Central memory CD8-positive, alpha-beta T cell (primary cell): ENCODE measurements around the gene PAOX.
A peak's percentile ranks its signal among the peaks of the same experiment; 100 is the strongest.
"Not testable (repeated sequence)": the region's sequence is repeated elsewhere in the genome, so short reads cannot be mapped to it uniquely, and the experiment has no call there.

Experiments used
- ATAC-seq: fragments of 150-1000 bp; cut with Tn5 transposase; replicated peaks from 2 replicates; pipeline ENCODE4 v1.10.0; 2022; ENCODE audit warnings: mild to moderate bottlenecking, moderate FRiP score, moderate number of reproducible peaks; ENCODE audit not compliant: poor library complexity, severe bottlenecking; ENCODE audit errors: extremely low read depth
- DNase-seq, 2 donors: peaks; one replicate each; pipeline ENCODE4 v3.0.0; 2021; ENCODE audit warnings: low spot score in 2 of 2
- H3K27ac Mint-ChIP-seq: one replicate; pipeline ENCODE4 v1.8.0; 2022; ENCODE audit warnings: low read depth, mild to moderate bottlenecking, moderate library complexity, mixed read lengths
- H3K27me3 Mint-ChIP-seq: one replicate; pipeline ENCODE4 v1.8.0; 2022; ENCODE audit warnings: mixed read lengths
- H3K36me3 Mint-ChIP-seq: one replicate; pipeline ENCODE4 v1.8.0; 2022; ENCODE audit warnings: mild to moderate bottlenecking, moderate library complexity, mixed read lengths; ENCODE audit not compliant: insufficient read depth
- H3K4me1 Mint-ChIP-seq: one replicate; pipeline ENCODE4 v1.8.0; 2022; ENCODE audit warnings: mixed read lengths
- H3K4me3 Mint-ChIP-seq: one replicate; pipeline ENCODE4 v1.8.0; 2022; ENCODE audit warnings: mild to moderate bottlenecking, moderate library complexity, mixed read lengths
- H3K9me3 Mint-ChIP-seq: one replicate; pipeline ENCODE4 v1.8.0; 2022; ENCODE audit warnings: mixed read lengths

Gene PAOX

DNA sequence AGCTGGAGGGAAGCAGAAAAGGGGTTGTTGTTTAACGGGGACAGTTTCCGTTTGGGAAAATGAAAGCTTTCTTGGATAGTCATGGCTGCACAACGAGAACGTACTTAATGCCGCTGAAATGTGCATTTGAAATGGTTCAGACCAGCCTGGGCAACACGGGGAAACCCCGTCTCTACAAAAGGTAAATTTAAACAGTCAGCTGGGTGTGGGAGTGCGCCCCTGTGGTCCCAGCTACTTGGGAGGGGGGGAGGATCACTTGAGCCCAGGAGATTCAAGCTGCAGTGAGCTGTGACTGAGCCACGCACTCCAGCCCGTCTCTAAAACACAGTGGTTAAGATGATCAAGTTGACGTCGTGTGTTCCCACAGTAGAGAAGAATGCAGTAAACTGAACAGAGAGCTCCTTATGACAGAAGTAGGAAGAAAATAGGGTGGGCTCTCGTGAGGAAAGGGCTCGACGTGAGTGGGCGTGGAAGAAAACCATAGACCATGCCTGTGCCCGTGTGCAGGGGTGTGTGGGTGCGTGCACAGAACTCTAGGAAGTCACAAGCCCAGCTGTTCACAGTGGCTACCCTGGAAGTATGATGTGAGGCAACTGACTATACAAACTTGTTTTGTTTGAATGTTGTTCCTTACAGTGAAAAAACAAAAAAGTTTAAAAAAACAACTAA is 17.2 kb upstream of the PAOX start:
- H3K27ac Mint-ChIP-seq, result peak overlapping the region; percentile 81

DNA sequence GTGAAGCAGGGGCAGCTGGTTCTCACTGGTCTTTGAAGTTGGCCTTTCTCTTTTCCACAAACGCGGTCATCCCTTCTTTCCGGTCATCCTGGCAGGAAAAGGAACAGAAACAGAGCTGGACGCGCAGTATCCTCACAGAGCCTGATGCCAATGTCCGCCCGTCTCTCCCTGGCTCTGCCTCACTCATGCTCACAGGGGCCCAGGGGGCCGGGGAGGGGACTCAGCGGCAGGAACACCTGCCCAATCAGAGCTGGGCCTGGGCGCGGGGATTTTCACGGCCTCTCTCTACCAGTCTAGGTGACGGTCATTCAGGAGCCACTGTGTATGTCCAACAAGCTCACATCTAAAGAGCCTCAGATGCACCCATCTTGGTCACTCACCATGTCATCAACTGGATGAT is 16.2 kb upstream of the PAOX start:
- H3K4me1 Mint-ChIP-seq, result peaks cover 11% of the 10 kb centered on the region
- no peak overlapping the region for H3K4me3 Mint-ChIP-seq
- H3K27me3 Mint-ChIP-seq, result no peaks in the 10 kb centered on the region
- no peak overlapping the region for H3K27ac Mint-ChIP-seq
- H3K36me3 Mint-ChIP-seq, result peaks cover 8% of the 10 kb centered on the region
- no peak for DNase-seq
- H3K9me3 Mint-ChIP-seq, result no peaks in the 10 kb centered on the region
- ATAC-seq, result no peak

More for the DNA sequence above, 17.2 kb upstream of the PAOX start:
- Mint-ChIP-seq H3K4me1 (peaks cover 11% of the 10 kb centered on the region), H3K9me3 (no peaks in the 10 kb centered on the region), H3K27me3 (no peaks in the 10 kb centered on the region), H3K4me3 (peak overlapping the region; percentile 39), H3K36me3 (peaks cover 9% of the 10 kb centered on the region)
- no peak for ATAC-seq
- no peak for DNase-seq

DNA sequence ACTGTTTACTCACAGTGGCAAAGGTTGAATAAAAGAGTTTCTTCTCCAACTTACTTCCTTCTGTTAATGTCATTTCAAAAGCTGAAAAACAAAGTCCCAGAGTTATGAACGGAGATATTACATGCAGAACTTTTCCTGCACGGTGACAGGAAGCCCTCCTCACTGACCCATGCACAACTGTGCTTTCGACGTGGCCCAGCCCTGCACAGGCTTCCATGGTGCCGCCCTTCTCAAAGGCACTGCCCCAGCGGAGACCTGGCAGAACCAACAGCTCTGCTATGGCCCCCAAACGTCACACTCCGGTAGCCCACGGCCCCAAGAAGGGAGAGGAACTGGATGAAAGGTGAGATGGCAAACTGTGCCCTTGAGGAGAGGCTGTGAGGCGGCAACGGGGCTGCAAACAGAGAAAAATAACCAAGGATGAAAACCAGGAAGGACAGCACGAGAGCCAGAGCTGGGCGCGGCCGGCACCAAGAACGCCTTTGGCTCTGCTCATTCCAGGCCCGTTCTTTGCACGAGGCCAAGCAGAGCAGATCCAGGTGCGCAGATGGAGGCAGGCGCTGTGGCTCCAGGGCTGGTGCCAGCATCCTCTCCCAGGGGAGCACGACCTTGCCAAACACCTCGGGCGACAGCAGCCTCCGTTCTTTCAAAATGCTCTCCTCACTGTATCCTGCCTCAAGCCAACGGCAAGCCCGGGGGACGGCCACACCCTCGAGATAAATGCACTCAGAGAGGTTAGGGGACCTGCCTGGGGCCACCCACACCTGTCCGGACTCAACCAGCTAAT is 14.2 kb upstream of the PAOX start:
- ATAC-seq (no peak), DNase-seq (no peak)
- no peaks in the 10 kb centered on the region for H3K27me3 Mint-ChIP-seq
- H3K4me1 Mint-ChIP-seq, result peaks cover 11% of the 10 kb centered on the region
- no peak overlapping the region for H3K27ac Mint-ChIP-seq
- peaks cover 13% of the 10 kb centered on the region for H3K36me3 Mint-ChIP-seq
- H3K9me3 Mint-ChIP-seq, result no peaks in the 10 kb centered on the region
- H3K4me3 Mint-ChIP-seq, result no peak overlapping the region

- DNase-seq, result no peak
- Mint-ChIP-seq H3K4me3 (no peak overlapping the region), H3K9me3 (no peaks in the 10 kb centered on the region), H3K36me3 (peaks cover 15% of the 10 kb centered on the region), H3K4me1 (peaks cover 11% of the 10 kb centered on the region), H3K27me3 (no peaks in the 10 kb centered on the region), H3K27ac (no peak overlapping the region)
- ATAC-seq, result no peak
These were observed 13.5 kb upstream of the PAOX start for GRCh38 chr10:133365461-133366129.

DNA sequence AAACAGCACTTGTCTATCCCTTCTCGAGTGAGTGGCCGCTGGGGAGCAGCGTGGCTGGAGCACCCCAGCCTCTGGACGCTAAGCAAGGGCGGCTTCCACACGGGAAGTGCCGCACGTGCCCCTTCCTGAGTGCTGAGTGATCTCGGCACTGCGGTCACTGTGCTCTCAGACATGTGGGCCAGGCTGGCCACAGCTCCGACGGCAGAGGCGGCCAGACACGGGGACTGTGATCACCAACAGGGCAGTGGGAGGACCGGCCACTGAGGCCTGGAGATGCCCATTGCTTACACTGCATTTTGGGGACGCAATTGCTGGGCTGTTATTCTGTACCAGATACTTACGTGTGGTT is 13.0 kb upstream of the PAOX start:
- H3K27ac Mint-ChIP-seq, result no peak overlapping the region

DNA sequence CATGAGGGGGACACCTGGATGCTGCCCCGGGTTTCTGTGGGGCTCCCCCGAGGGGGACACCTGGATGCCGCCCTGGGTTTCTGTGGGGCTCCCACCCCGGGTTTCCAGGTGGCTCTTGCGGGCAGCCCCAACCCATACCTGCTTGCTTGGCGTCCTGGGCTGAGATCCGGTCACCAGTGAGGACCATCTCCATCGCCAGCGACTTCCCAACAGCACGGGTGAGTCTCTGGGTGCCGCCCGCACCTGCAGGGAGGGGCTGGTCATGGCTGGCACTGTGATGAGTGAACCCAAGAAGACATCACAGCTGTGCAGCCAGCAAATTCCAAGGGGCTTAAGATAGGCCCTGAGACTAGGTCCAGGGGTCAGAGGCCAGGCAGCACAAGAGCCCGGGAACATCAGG is 12.3 kb upstream of the PAOX start:
- Mint-ChIP-seq H3K27ac (no peak overlapping the region), H3K27me3 (no peaks in the 10 kb centered on the region), H3K4me1 (peaks cover 5% of the 10 kb centered on the region), H3K9me3 (no peaks in the 10 kb centered on the region), H3K36me3 (peaks cover 17% of the 10 kb centered on the region), H3K4me3 (no peak overlapping the region)
- DNase-seq (no peak), ATAC-seq (no peak)

More for the DNA sequence above, 13.0 kb upstream of the PAOX start:
- Mint-ChIP-seq H3K4me3 (no peak overlapping the region), H3K27me3 (no peaks in the 10 kb centered on the region), H3K4me1 (peaks cover 11% of the 10 kb centered on the region), H3K9me3 (no peaks in the 10 kb centered on the region), H3K36me3 (peaks cover 17% of the 10 kb centered on the region)
- ATAC-seq (no peak), DNase-seq (no peak)

GRCh38 chr10:133367461-133367860 is 11.6 kb upstream of the PAOX start:
- not testable (repeated sequence) for ATAC-seq

GRCh38 chr10:133368153-133368552 is 10.9 kb upstream of the PAOX start:
- Mint-ChIP-seq H3K36me3 (peaks cover 17% of the 10 kb centered on the region), H3K4me1 (no peaks in the 10 kb centered on the region), H3K27ac (peak overlapping the region; percentile 74), H3K4me3 (no peak overlapping the region), H3K27me3 (no peaks in the 10 kb centered on the region), H3K9me3 (no peaks in the 10 kb centered on the region)
- no peak for DNase-seq
- ATAC-seq, result no peak

More at GRCh38 chr10:133367461-133367860, 11.6 kb upstream of the PAOX start:
- H3K4me3 Mint-ChIP-seq, H3K9me3 Mint-ChIP-seq, DNase-seq, H3K4me1 Mint-ChIP-seq, H3K27me3 Mint-ChIP-seq: not testable (repeated sequence)
- peak overlapping the region; percentile 74 for H3K27ac Mint-ChIP-seq
- H3K36me3 Mint-ChIP-seq, result peaks cover 17% of the 10 kb centered on the region

GRCh38 chr10:133370030-133370786 is 8.9 kb upstream of the PAOX start:
- no peaks in the 10 kb centered on the region for H3K9me3 Mint-ChIP-seq
- no peak for ATAC-seq

GRCh38 chr10:133372507-133372906 is 6.6 kb upstream of the PAOX start:
- Mint-ChIP-seq H3K4me1 (peaks cover 6% of the 10 kb centered on the region), H3K27ac (no peak overlapping the region), H3K27me3 (no peaks in the 10 kb centered on the region), H3K4me3 (peak overlapping the region; percentile 76), H3K36me3 (peaks cover 14% of the 10 kb centered on the region), H3K9me3 (no peaks in the 10 kb centered on the region)
- ATAC-seq (no peak), DNase-seq (no peak)

More at GRCh38 chr10:133370030-133370786, 8.9 kb upstream of the PAOX start:
- Mint-ChIP-seq H3K27me3 (no peaks in the 10 kb centered on the region), H3K27ac (no peak overlapping the region), H3K4me3 (peak overlapping the region; percentile 76), H3K4me1 (peaks cover 6% of the 10 kb centered on the region), H3K36me3 (peaks cover 16% of the 10 kb centered on the region)
- DNase-seq, result no peak

- no peak within 1 kb of the TSS for H3K27ac Mint-ChIP-seq
- peaks cover 11% of the 10 kb centered on the region for H3K36me3 Mint-ChIP-seq
- no peaks in the 10 kb centered on the region for H3K27me3 Mint-ChIP-seq
- peaks cover 6% of the 10 kb centered on the region for H3K4me1 Mint-ChIP-seq
- no peaks in the 10 kb centered on the region for H3K9me3 Mint-ChIP-seq
- ATAC-seq (peak; percentile 99), DNase-seq (peak; percentile 83 to 85)
- peak within 1 kb of the TSS; percentile 77 for H3K4me3 Mint-ChIP-seq
These were observed 5.6 kb upstream of the PAOX start, which contains the start of gene ECHS1 for GRCh38 chr10:133373174-133374090. Gene ECHS1 (minus strand): TSS chr10:133373354. CDS start chr10:133373333, 21 bp downstream.
